GM18498 (cell line): Measurements from ENCODE around the gene CTNNAL1.
A peak's percentile ranks its signal among the peaks of the same experiment; 100 is the strongest.
"Not testable (repeated sequence)": the region's sequence is repeated elsewhere in the genome, so short reads cannot be mapped to it uniquely, and the experiment has no call there.

Experiments
- ATAC-seq: cut with Tn5 transposase; IDR thresholded peaks from one replicate; pipeline ENCODE4 v1.9.1; 2021; ENCODE audit warnings: mild to moderate bottlenecking, moderate library complexity; ENCODE audit not compliant: unreplicated experiment

CTNNAL1 gene

GRCh38 chr9:109012876-109013678, at the start of gene CTNNAL1:
Gene CTNNAL1 (minus strand): TSS chr9:109013499. CDS start chr9:109013442, 57 bp downstream.
- ATAC-seq: peak; percentile 75

- ATAC-seq: no peak
These were observed 49.2 kb upstream of the CTNNAL1 start for GRCh38 chr9:109062543-109062942.

- no peak for ATAC-seq
These were observed 46.9 kb upstream of the CTNNAL1 start for GRCh38 chr9:109060191-109060590.

GRCh38 chr9:109053121-109053520, 39.8 kb upstream of the CTNNAL1 start:
- not testable (repeated sequence) for ATAC-seq

- ATAC-seq: no peak
These were observed 39.1 kb upstream of the CTNNAL1 start for GRCh38 chr9:109052416-109052815.

GRCh38 chr9:109051733-109052132, 38.4 kb upstream of the CTNNAL1 start:
- ATAC-seq: no peak

GRCh38 chr9:109050444-109050843, 37.1 kb upstream of the CTNNAL1 start:
- ATAC-seq: no peak

- ATAC-seq: no peak
These were observed 35.5 kb upstream of the CTNNAL1 start for GRCh38 chr9:109048822-109049221.

- no peak for ATAC-seq
These were observed 34.0 kb upstream of the CTNNAL1 start for GRCh38 chr9:109047259-109047658.

- ATAC-seq: no peak
These were observed 33.0 kb upstream of the CTNNAL1 start for GRCh38 chr9:109046346-109046745.

GRCh38 chr9:109043578-109043977, 30.3 kb upstream of the CTNNAL1 start:
- no peak for ATAC-seq

- ATAC-seq: no peak
These were observed 27.3 kb upstream of the CTNNAL1 start for GRCh38 chr9:109040571-109040970.

- ATAC-seq: no peak
These were observed 26.2 kb upstream of the CTNNAL1 start for GRCh38 chr9:109039539-109039938.

GRCh38 chr9:109037946-109038715, 24.8 kb upstream of the CTNNAL1 start:
- ATAC-seq: no peak

GRCh38 chr9:109036744-109037680, 23.7 kb upstream of the CTNNAL1 start:
- no peak for ATAC-seq

GRCh38 chr9:109035684-109036423, 22.6 kb upstream of the CTNNAL1 start:
- no peak for ATAC-seq

- no peak for ATAC-seq
These were observed 20.8 kb upstream of the CTNNAL1 start for GRCh38 chr9:109033941-109034700.

GRCh38 chr9:109031241-109031640, 17.9 kb upstream of the CTNNAL1 start:
- no peak for ATAC-seq

GRCh38 chr9:109030426-109030825, 17.1 kb upstream of the CTNNAL1 start:
- no peak for ATAC-seq

GRCh38 chr9:109028457-109028856, 15.2 kb upstream of the CTNNAL1 start:
- no peak for ATAC-seq
